Islet precursor cell (in vitro differentiated cells): Measurements from ENCODE around the gene TBX10.
"Not testable (repeated sequence)": the region's sequence is repeated elsewhere in the genome, so short reads cannot be mapped to it uniquely, and the experiment has no call there.

Experiments
- DNase-seq: peaks from one replicate; pipeline ENCODE4 v3.0.0-alpha.2; 2018

The TBX10 gene

GRCh38 chr11:67614730-67615714 lies 24.5 kb downstream of the TBX10 start:
- peak; percentile 72 for DNase-seq

- DNase-seq: peak; percentile 79
These were observed 25.4 kb downstream of the TBX10 start for GRCh38 chr11:67613960-67614715.

GRCh38 chr11:67613313-67613959 lies 26.1 kb downstream of the TBX10 start:
- DNase-seq: no peak

GRCh38 chr11:67612751-67613150 lies 26.8 kb downstream of the TBX10 start:
- DNase-seq: no peak

- no peak for DNase-seq
These were observed 27.6 kb downstream of the TBX10 start for GRCh38 chr11:67611704-67612587.

GRCh38 chr11:67611165-67611564 lies 28.4 kb downstream of the TBX10 start:
- DNase-seq: no peak

- peak; percentile 50 for DNase-seq
These were observed 29.2 kb downstream of the TBX10 start for GRCh38 chr11:67610302-67610868.

GRCh38 chr11:67609316-67609715 lies 30.2 kb downstream of the TBX10 start:
- DNase-seq: peak; percentile 50

GRCh38 chr11:67608486-67608885 lies 31.1 kb downstream of the TBX10 start:
- no peak for DNase-seq

GRCh38 chr11:67607507-67607906 lies 32.1 kb downstream of the TBX10 start:
- DNase-seq: no peak

GRCh38 chr11:67606492-67607295 lies 32.9 kb downstream of the TBX10 start, which contains the start of gene NDUFV1:
TSS of gene NDUFV1 (plus strand) at chr11:67606936. CDS start at chr11:67607005, 69 bp downstream.
- peak; percentile 98 for DNase-seq

GRCh38 chr11:67606093-67606491 lies 33.5 kb downstream of the TBX10 start:
- no peak for DNase-seq

GRCh38 chr11:67605231-67606011 lies 34.1 kb downstream of the TBX10 start:
- DNase-seq: peak; percentile 43

- no peak for DNase-seq
These were observed 34.7 kb downstream of the TBX10 start for GRCh38 chr11:67604815-67605214.

- not testable (repeated sequence) for DNase-seq
These were observed 35.4 kb downstream of the TBX10 start for GRCh38 chr11:67604119-67604518.

- DNase-seq: no peak
These were observed 38.5 kb downstream of the TBX10 start for GRCh38 chr11:67601098-67601497.

- DNase-seq: no peak
These were observed 39.1 kb downstream of the TBX10 start for GRCh38 chr11:67600324-67601029.

GRCh38 chr11:67599149-67599548 lies 40.4 kb downstream of the TBX10 start:
- DNase-seq: no peak

- not testable (repeated sequence) for DNase-seq
These were observed 41.6 kb downstream of the TBX10 start for GRCh38 chr11:67597963-67598362.
